Inflammatory macrophage treated with lipopolysaccharide for 1 hour (primary cell): Measurements from ENCODE around the gene ILF2.
"Not testable (repeated sequence)": the region's sequence is repeated elsewhere in the genome, so short reads cannot be mapped to it uniquely, and the experiment has no call there.

ENCODE experiments used
- DNase-seq, 2 donors: peaks; one replicate each; pipeline ENCODE4 v3.0.0-alpha.2; 2020 to 2022

The ILF2 gene

GRCh38 chr1:153649137-153649862 is 21.5 kb downstream of the ILF2 start:
- no peak for DNase-seq

- no peak for DNase-seq
Observed at GRCh38 chr1:153648000-153648643, 22.7 kb downstream of the ILF2 start.

- no peak for DNase-seq
Observed at GRCh38 chr1:153647346-153647714, 23.5 kb downstream of the ILF2 start.

GRCh38 chr1:153646672-153647345 is 24.0 kb downstream of the ILF2 start:
- peak; percentile 80 to 86 for DNase-seq

- DNase-seq: no peak
Observed at GRCh38 chr1:153643816-153644215, 27.0 kb downstream of the ILF2 start.

- DNase-seq: no peak
Observed at GRCh38 chr1:153643100-153643499, 27.7 kb downstream of the ILF2 start.

- DNase-seq: no peak
Observed at GRCh38 chr1:153642161-153642560, 28.6 kb downstream of the ILF2 start.

GRCh38 chr1:153640861-153641260 is 29.9 kb downstream of the ILF2 start:
- no peak for DNase-seq

- not testable (repeated sequence) for DNase-seq
Observed at GRCh38 chr1:153640213-153640612, 30.6 kb downstream of the ILF2 start.

GRCh38 chr1:153639280-153639679 is 31.5 kb downstream of the ILF2 start:
- no peak for DNase-seq

GRCh38 chr1:153638261-153638660 is 32.5 kb downstream of the ILF2 start:
- DNase-seq: no peak

- DNase-seq: no peak
Observed at GRCh38 chr1:153636312-153636711, 34.5 kb downstream of the ILF2 start.

- no peak for DNase-seq
Observed at GRCh38 chr1:153635872-153636271, 34.9 kb downstream of the ILF2 start.

GRCh38 chr1:153633754-153634665 is 36.8 kb downstream of the ILF2 start, which contains the start of gene CHTOP:
TSS of gene CHTOP (plus strand) at chr1:153634066. CDS start at chr1:153636589, 2,523 bp downstream.
- DNase-seq: peak; percentile 98 to 100

- DNase-seq: no peak
Observed at GRCh38 chr1:153633161-153633753, 37.5 kb downstream of the ILF2 start.

GRCh38 chr1:153631047-153632022 is 39.5 kb downstream of the ILF2 start:
- DNase-seq: no peak

GRCh38 chr1:153630384-153630783 is 40.4 kb downstream of the ILF2 start:
- no peak for DNase-seq

- no peak for DNase-seq
Observed at GRCh38 chr1:153629971-153630370, 40.8 kb downstream of the ILF2 start.

- no peak for DNase-seq
Observed at GRCh38 chr1:153629343-153629665, 41.5 kb downstream of the ILF2 start.

GRCh38 chr1:153628638-153629342 is 42.0 kb downstream of the ILF2 start:
- DNase-seq: no peak
